ENCODE data around the gene CSNK2B. TPM values are rescaled to one million over a fixed set of nuclear protein-coding genes. Genes with fewer than 3 reads are reported as not detected.

The CSNK2B gene
- total RNA-seq, 1 donor from 2014 or later, result 163 TPM

DNA sequence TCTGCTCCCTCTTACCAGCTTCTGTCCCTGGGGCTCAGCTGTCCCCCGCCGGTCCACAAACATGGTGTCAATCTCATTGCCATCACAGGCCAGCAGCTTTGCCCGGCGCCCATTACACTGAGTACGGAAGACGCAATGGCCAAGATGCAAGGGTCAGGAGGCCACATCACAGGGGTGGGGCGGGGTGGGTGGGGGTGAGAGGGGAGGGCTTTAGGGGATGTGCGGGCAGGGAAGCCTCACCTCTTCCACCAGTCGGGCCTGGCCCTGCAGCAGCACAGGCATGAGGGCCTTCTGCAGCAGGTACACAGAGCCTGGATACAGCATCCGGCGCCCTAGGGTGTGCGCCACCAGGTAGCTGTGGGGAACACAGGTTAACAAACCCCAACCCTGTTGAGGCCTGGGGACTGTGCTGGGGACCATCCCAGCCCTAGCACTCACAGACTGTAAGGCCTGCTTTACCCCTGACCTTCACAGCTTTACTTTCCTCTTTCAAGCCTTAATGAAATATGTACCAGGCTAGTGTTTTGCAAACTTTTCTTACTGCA is 25.8 kb downstream of the CSNK2B start:
- peaks cover 29% of the 10 kb centered on the region for H3K36me3 Mint-ChIP-seq (ENCODE audit: unreplicated experiment)
- H3K27ac Mint-ChIP-seq (ENCODE audit: unreplicated experiment), result no peak overlapping the region

GRCh38 chr6:31692353-31692752 is 26.5 kb downstream of the CSNK2B start:
- H3K27me3 Mint-ChIP-seq (ENCODE audit: unreplicated experiment), result no peaks in the 10 kb centered on the region
- no peak overlapping the region for H3K4me3 Mint-ChIP-seq (ENCODE audit: unreplicated experiment)
- no peaks in the 10 kb centered on the region for H3K4me1 Mint-ChIP-seq (ENCODE audit: unreplicated experiment)
- TF ChIP-seq CTCF (IDR thresholded peaks at IDR 0.05), result no peak
- no peak overlapping the region for H3K27ac Mint-ChIP-seq (ENCODE audit: unreplicated experiment)
- DNase-seq (ENCODE audit: extremely low spot score, unreplicated experiment), result no peak
- peaks cover 30% of the 10 kb centered on the region for H3K36me3 Mint-ChIP-seq (ENCODE audit: unreplicated experiment)
- no peaks in the 10 kb centered on the region for H3K9me3 Mint-ChIP-seq (ENCODE audit: unreplicated experiment)

More for the DNA sequence above, 25.8 kb downstream of the CSNK2B start:
- Mint-ChIP-seq H3K4me1 (ENCODE audit: unreplicated experiment) (no peaks in the 10 kb centered on the region), H3K9me3 (ENCODE audit: unreplicated experiment) (no peaks in the 10 kb centered on the region), H3K4me3 (ENCODE audit: unreplicated experiment) (no peak overlapping the region), H3K27me3 (ENCODE audit: unreplicated experiment) (no peaks in the 10 kb centered on the region)
- no peak for DNase-seq (ENCODE audit: extremely low spot score, unreplicated experiment)
- TF ChIP-seq CTCF (IDR thresholded peaks at IDR 0.05), result no peak

DNA sequence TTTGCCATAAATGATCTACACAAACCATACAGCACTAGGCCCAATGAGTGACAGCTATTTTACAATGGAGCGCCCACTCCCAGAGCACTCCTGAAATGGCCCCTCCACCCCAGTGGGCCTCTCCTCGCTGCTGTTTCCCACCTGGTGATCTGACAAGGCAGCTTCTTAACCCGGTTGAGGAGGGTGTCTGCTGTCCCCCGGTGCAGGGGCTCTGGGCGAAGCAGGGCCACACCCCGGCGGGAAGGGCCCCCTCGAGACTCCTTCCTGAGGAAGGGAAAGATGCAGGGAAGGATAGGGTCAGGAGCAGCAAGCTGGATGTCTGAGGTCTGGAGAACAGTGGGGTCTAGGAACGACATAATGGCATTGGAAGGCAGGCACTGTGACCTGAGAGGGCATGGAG is 27.0 kb downstream of the CSNK2B start:
- H3K27me3 Mint-ChIP-seq (ENCODE audit: unreplicated experiment), result no peaks in the 10 kb centered on the region
- H3K27ac Mint-ChIP-seq (ENCODE audit: unreplicated experiment), result no peak overlapping the region
- H3K36me3 Mint-ChIP-seq (ENCODE audit: unreplicated experiment), result peaks cover 28% of the 10 kb centered on the region
- no peak overlapping the region for H3K4me3 Mint-ChIP-seq (ENCODE audit: unreplicated experiment)
- H3K4me1 Mint-ChIP-seq (ENCODE audit: unreplicated experiment), result no peaks in the 10 kb centered on the region
- H3K9me3 Mint-ChIP-seq (ENCODE audit: unreplicated experiment), result no peaks in the 10 kb centered on the region
- TF ChIP-seq CTCF (IDR thresholded peaks at IDR 0.05), result no peak
- no peak for DNase-seq (ENCODE audit: extremely low spot score, unreplicated experiment)

GRCh38 chr6:31693535-31693934 is 27.7 kb downstream of the CSNK2B start:
- TF ChIP-seq CTCF (IDR thresholded peaks at IDR 0.05), result no peak
- H3K4me3 Mint-ChIP-seq (ENCODE audit: unreplicated experiment), result no peak overlapping the region
- peaks cover 30% of the 10 kb centered on the region for H3K36me3 Mint-ChIP-seq (ENCODE audit: unreplicated experiment)
- no peak for DNase-seq (ENCODE audit: extremely low spot score, unreplicated experiment)
- no peak overlapping the region for H3K27ac Mint-ChIP-seq (ENCODE audit: unreplicated experiment)
- H3K27me3 Mint-ChIP-seq (ENCODE audit: unreplicated experiment), result no peaks in the 10 kb centered on the region
- no peaks in the 10 kb centered on the region for H3K4me1 Mint-ChIP-seq (ENCODE audit: unreplicated experiment)
- H3K9me3 Mint-ChIP-seq (ENCODE audit: unreplicated experiment), result no peaks in the 10 kb centered on the region

DNA sequence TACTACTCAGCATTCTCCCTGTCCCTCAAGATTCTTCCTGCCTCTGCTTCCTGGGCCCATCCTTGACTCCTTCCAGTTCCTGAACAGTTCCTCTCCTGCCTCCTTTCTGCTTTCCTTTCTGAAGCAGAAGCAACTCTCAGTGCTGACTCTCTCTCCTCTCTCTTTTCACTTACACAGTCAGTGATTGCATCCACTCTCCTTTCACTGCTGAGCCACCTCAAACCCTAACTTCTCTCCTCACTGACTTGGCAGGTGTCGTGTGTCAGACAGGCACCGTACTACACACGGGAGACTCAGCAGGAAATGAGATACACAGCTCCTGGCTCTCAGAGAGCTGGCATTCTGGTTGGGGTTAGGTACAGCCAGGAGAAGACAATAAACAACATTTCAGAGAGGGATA is 31.7 kb downstream of the CSNK2B start:
- Mint-ChIP-seq H3K4me1 (ENCODE audit: unreplicated experiment) (peaks cover 18% of the 10 kb centered on the region), H3K9me3 (ENCODE audit: unreplicated experiment) (no peaks in the 10 kb centered on the region), H3K27me3 (ENCODE audit: unreplicated experiment) (no peaks in the 10 kb centered on the region), H3K4me3 (ENCODE audit: unreplicated experiment) (no peak overlapping the region), H3K27ac (ENCODE audit: unreplicated experiment) (peak overlapping the region; percentile 32), H3K36me3 (ENCODE audit: unreplicated experiment) (peaks cover 21% of the 10 kb centered on the region)
- no peak for TF ChIP-seq CTCF (IDR thresholded peaks at IDR 0.05)
- no peak for DNase-seq (ENCODE audit: extremely low spot score, unreplicated experiment)

All from osteocyte (in vitro differentiated cells).